Smooth muscle cell (in vitro differentiated cells): ENCODE data around the gene ZC3H18. TPM values are rescaled to one million over a fixed set of nuclear protein-coding genes. Genes with fewer than 3 reads are reported as not detected.

Experiments used
- DNase-seq: peaks from one replicate; lab custom pipeline; 2025; ENCODE audit not compliant: unreplicated experiment; lab: John Stamatoyannopoulos, UW
- H2AFZ ChIP-seq: fragments of 200-600 bp; sonication (generic); 2 replicates; pipeline ENCODE4 v1.6.0; 2016; ENCODE audit warnings: antibody characterized with exemption, low read depth, mild to moderate bottlenecking
- H3F3A ChIP-seq: fragments of 200-600 bp; sonication (generic); 2 replicates; pipeline ENCODE4 v1.6.0; 2017; ENCODE audit warnings: antibody characterized with exemption, low read depth
- H3K27ac ChIP-seq: fragments of 200-600 bp; sonication (generic); 2 replicates; pipeline ENCODE4 v1.5.1; 2016; ENCODE audit warnings: low read depth, mild to moderate bottlenecking
- H3K27me3 ChIP-seq: fragments of 200-600 bp; sonication (generic); 2 replicates; pipeline ENCODE4 v1.6.1; 2016; ENCODE audit warnings: low read depth, mild to moderate bottlenecking
- H3K36me3 ChIP-seq: fragments of 200-600 bp; sonication (generic); 2 replicates; pipeline ENCODE4 v1.5.1; 2016; ENCODE audit warnings: low read depth
- H3K4me1 ChIP-seq: fragments of 200-600 bp; sonication (generic); 2 replicates; pipeline ENCODE4 v1.5.1; 2016; ENCODE audit warnings: low read depth
- H3K4me2 ChIP-seq: fragments of 200-600 bp; sonication (generic); 2 replicates; pipeline ENCODE4 v1.6.0; 2016; ENCODE audit warnings: mild to moderate bottlenecking
- H3K4me3 ChIP-seq: fragments of 200-600 bp; sonication (generic); 2 replicates; pipeline ENCODE4 v1.5.1; 2016; ENCODE audit warnings: mild to moderate bottlenecking
- H3K79me2 ChIP-seq: fragments of 200-600 bp; sonication (generic); 2 replicates; pipeline ENCODE4 v1.6.0; 2016; ENCODE audit warnings: low read depth, mild to moderate bottlenecking
- H3K9ac ChIP-seq: fragments of 200-600 bp; sonication (generic); 2 replicates; pipeline ENCODE4 v1.6.0; 2016; ENCODE audit warnings: low read depth
- H3K9me3 ChIP-seq: fragments of 200-600 bp; sonication (generic); replicated peaks from 2 replicates; pipeline ENCODE4 v1.5.1; 2016; ENCODE audit warnings: low read depth
- H4K20me1 ChIP-seq: fragments of 200-600 bp; sonication (generic); 2 replicates; pipeline ENCODE4 v1.6.0; 2016; ENCODE audit warnings: low read depth
- CTCF ChIP-seq: fragments of 200-600 bp; sonication (generic); IDR thresholded peaks from 2 replicates; pipeline ENCODE4 v1.5.1; 2017; ENCODE audit warnings: borderline replicate concordance, mild to moderate bottlenecking, antibody characterized with exemption; ENCODE audit not compliant: insufficient read depth, poor library complexity, severe bottlenecking
- WGBS: methylation state at CpG from one replicate; pipeline ENCODE4 v1.1.7; 2016; ENCODE audit warnings: low lambda C conversion rate; 5-methylcytosine and 5-hydroxymethylcytosine counted together
- polyA plus RNA-seq: library from polyadenylated mRNA; unstranded; fragments of >200 nt; fragmentation: Nextera tagmentation; extraction: Ambion mirVana; gene quantifications from 2 replicates; pipeline ENCODE4 v1.2.1, GENCODE V29; 2016
- total RNA-seq: library from RNA; depleted of rRNA; stranded (reverse); fragments of >200 nt; gene quantifications from 2 replicates; pipeline ENCODE4 v1.2.3, GENCODE V29; 2014

ZC3H18 gene
- total and polyA plus RNA-seq, 2 experiments from 2014 or later = 14.6 to 30.4 TPM

GRCh38 chr16:88676502-88677242 lies 106.5 kb downstream of the ZC3H18 start:
- no peaks in the 10 kb centered on the region for H4K20me1 ChIP-seq
- H3K9me3 ChIP-seq = no peaks in the 10 kb centered on the region
- no peaks in the 10 kb centered on the region for H3K79me2 ChIP-seq
- no peaks in the 10 kb centered on the region for H3F3A ChIP-seq
- no peak for DNase-seq
- WGBS = 96% methylated on average over 22 of the region's 22 CpGs
- H3K4me1 ChIP-seq = no peaks in the 10 kb centered on the region
- no peaks in the 10 kb centered on the region for H3K27me3 ChIP-seq
- H3K27ac ChIP-seq = no peak overlapping the region
- no peak overlapping the region for H3K4me3 ChIP-seq
- no peak overlapping the region for H3K9ac ChIP-seq
- TF ChIP-seq CTCF = no peak
- no peak overlapping the region for H2AFZ ChIP-seq
- no peaks in the 10 kb centered on the region for H3K36me3 ChIP-seq
- no peak overlapping the region for H3K4me2 ChIP-seq

- no peaks in the 10 kb centered on the region for H4K20me1 ChIP-seq
Observed at GRCh38 chr16:88677721-88678120, 107.5 kb downstream of the ZC3H18 start.

GRCh38 chr16:88678224-88678979 lies 108.2 kb downstream of the ZC3H18 start:
- Histone ChIP-seq H3F3A (no peaks in the 10 kb centered on the region), H3K27ac (no peak overlapping the region), H3K4me1 (no peaks in the 10 kb centered on the region), H3K9ac (no peak overlapping the region), H3K9me3 (no peaks in the 10 kb centered on the region), H3K4me3 (no peak overlapping the region), H3K27me3 (no peaks in the 10 kb centered on the region), H3K4me2 (no peak overlapping the region), H3K79me2 (no peaks in the 10 kb centered on the region), H4K20me1 (no peaks in the 10 kb centered on the region), H2AFZ (no peak overlapping the region), H3K36me3 (no peaks in the 10 kb centered on the region)
- WGBS = 87% methylated on average over 30 of the region's 32 CpGs
- no peak for TF ChIP-seq CTCF
- DNase-seq = no peak

More at GRCh38 chr16:88677721-88678120, 107.5 kb downstream of the ZC3H18 start:
- no peak overlapping the region for H2AFZ ChIP-seq
- H3K4me1 ChIP-seq = no peaks in the 10 kb centered on the region
- WGBS = 89% methylated on average over 13 of the region's 13 CpGs
- TF ChIP-seq CTCF = no peak
- no peaks in the 10 kb centered on the region for H3K9me3 ChIP-seq
- H3K36me3 ChIP-seq = no peaks in the 10 kb centered on the region
- no peak overlapping the region for H3K9ac ChIP-seq
- no peak for DNase-seq
- H3F3A ChIP-seq = no peaks in the 10 kb centered on the region
- H3K27me3 ChIP-seq = no peaks in the 10 kb centered on the region
- no peak overlapping the region for H3K27ac ChIP-seq
- no peak overlapping the region for H3K4me3 ChIP-seq
- no peaks in the 10 kb centered on the region for H3K79me2 ChIP-seq
- no peak overlapping the region for H3K4me2 ChIP-seq
